DOHH2 (cell line): ENCODE results near the gene COL23A1.

Experiments used
- CTCF ChIP-seq: fragments of 200-600 bp; sonication (generic); IDR thresholded peaks from one replicate; pipeline ENCODE4 v1.5.1; 2014; ENCODE audit warnings: antibody characterized with exemption, mild to moderate bottlenecking, low read depth, low read length; ENCODE audit not compliant: poor library complexity, severe bottlenecking
- EZH2phosphoT487 ChIP-seq: fragments of 200-600 bp; sonication (generic); IDR thresholded peaks from 2 replicates; pipeline ENCODE4 v1.6.1; 2017; ENCODE audit warnings: borderline replicate concordance, mild to moderate bottlenecking, antibody characterized with exemption, low read length, moderate library complexity, mixed read lengths

GRCh38 chr5:178192787-178193186 is 397.4 kb downstream of the COL23A1 start:
- TF ChIP-seq EZH2phosphoT487 (no peak), CTCF (no peak)
